Hepatocyte (in vitro differentiated cells): ENCODE measurements around the gene MAP3K6.

Source experiments
- EZH2 ChIP-seq: fragments of 200-600 bp; sonication (generic); IDR thresholded peaks from 2 replicates; pipeline ENCODE4 v1.6.1; 2016; ENCODE audit warnings: antibody characterized with exemption, mild to moderate bottlenecking, borderline replicate concordance
- TF ChIP-seq, protein P1 (sequence below): fragments of 200-600 bp; sonication (generic); IDR thresholded peaks from 2 replicates; pipeline ENCODE4 v1.5.1; 2016; ENCODE audit warnings: antibody characterized with exemption, mild to moderate bottlenecking; ENCODE audit not compliant: poor library complexity

DNA sequence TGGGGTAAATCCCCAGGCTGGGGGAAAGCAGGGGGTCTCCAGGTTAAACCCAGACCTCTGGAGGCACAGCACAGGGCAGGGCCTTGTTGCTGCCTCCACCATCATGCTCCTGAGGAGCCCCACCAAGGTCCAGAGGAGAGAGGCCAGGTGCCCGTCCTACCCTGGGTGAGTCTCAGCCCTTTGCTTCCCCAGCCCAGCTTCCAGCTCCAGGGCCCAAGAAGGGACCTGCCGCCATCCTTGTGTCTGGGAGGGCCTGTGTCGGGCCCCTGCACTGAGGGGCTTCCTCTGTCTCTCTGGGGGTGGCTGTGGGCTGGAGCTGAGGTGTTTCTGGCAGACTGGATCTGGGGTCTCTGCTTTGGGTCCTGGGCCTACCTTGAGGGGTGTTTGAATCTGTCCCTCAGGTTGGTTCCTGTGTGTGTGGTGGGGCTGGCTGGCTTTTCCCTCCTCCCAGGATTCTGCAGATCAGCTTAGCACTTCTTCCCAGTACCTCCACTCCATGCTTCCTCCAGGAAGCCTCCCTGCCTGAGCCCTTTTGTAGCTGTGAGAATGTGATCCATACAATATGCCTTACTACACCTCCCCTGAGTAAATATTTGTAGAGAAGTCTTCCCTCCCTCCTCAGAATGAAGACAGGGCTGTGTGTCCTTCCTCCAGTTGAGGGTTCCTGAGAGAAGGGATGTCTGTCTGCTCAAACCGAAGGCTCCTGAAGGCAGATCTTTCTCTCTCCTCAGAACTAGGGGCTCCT lies 31.8 kb upstream of the MAP3K6 start:
- TF ChIP-seq, protein P1, sequence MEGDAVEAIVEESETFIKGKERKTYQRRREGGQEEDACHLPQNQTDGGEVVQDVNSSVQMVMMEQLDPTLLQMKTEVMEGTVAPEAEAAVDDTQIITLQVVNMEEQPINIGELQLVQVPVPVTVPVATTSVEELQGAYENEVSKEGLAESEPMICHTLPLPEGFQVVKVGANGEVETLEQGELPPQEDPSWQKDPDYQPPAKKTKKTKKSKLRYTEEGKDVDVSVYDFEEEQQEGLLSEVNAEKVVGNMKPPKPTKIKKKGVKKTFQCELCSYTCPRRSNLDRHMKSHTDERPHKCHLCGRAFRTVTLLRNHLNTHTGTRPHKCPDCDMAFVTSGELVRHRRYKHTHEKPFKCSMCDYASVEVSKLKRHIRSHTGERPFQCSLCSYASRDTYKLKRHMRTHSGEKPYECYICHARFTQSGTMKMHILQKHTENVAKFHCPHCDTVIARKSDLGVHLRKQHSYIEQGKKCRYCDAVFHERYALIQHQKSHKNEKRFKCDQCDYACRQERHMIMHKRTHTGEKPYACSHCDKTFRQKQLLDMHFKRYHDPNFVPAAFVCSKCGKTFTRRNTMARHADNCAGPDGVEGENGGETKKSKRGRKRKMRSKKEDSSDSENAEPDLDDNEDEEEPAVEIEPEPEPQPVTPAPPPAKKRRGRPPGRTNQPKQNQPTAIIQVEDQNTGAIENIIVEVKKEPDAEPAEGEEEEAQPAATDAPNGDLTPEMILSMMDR: no peak
- TF ChIP-seq EZH2: no peak
